GM13976 (cell line): ENCODE data around the gene FBXO34.
A peak's percentile ranks its signal among the peaks of the same experiment; 100 is the strongest.

ENCODE experiments used
- DNase-seq: peaks from one replicate; pipeline ENCODE4 v3.0.0; 2012; ENCODE audit warnings: low spot score
- CTCF ChIP-seq: IDR thresholded peaks from 2 replicates; pipeline ENCODE4 v1.5.1; 2012; ENCODE audit warnings: borderline replicate concordance, mild to moderate bottlenecking; ENCODE audit not compliant: insufficient read depth; ENCODE audit errors: extremely low read depth, missing control alignments, control extremely low read depth
- in situ Hi-C: fragments of 300-500 bp; cut with MboI; formaldehyde crosslinking; loops from one replicate; pipeline ENCODE4 v1.12.0; 2022; ENCODE audit warnings: low sequenced_read_pairs, mixed read lengths, inconsistent platforms; ENCODE audit not compliant: unreplicated experiment

FBXO34 gene

GRCh38 chr14:55372423-55372822, 101.2 kb downstream of the FBXO34 start:
- DNase-seq: no peak
- in situ Hi-C loops: no loop called here
- no peak for TF ChIP-seq CTCF

DNA sequence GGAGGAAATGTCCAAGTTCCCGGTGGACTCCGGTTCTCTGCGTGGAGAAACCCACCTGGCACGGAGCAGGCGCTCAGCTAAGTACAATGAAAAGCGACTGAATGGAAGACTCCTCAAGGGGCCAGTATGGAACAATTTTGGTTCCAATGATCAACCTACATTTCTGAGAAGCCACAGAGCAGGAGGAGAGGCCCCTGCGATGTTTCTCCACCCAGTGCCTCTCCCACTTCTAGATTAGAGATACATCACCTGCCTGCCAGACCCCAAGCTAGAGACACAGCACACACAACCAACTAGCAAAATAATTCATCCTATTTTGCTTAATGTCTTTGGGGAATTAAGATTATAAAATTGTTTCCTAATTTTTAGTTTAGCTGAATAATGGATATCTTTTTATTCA, 101.6 kb downstream of the FBXO34 start:
- DNase-seq: no peak
- no peak for TF ChIP-seq CTCF
- in situ Hi-C loops: no loop called here

DNA sequence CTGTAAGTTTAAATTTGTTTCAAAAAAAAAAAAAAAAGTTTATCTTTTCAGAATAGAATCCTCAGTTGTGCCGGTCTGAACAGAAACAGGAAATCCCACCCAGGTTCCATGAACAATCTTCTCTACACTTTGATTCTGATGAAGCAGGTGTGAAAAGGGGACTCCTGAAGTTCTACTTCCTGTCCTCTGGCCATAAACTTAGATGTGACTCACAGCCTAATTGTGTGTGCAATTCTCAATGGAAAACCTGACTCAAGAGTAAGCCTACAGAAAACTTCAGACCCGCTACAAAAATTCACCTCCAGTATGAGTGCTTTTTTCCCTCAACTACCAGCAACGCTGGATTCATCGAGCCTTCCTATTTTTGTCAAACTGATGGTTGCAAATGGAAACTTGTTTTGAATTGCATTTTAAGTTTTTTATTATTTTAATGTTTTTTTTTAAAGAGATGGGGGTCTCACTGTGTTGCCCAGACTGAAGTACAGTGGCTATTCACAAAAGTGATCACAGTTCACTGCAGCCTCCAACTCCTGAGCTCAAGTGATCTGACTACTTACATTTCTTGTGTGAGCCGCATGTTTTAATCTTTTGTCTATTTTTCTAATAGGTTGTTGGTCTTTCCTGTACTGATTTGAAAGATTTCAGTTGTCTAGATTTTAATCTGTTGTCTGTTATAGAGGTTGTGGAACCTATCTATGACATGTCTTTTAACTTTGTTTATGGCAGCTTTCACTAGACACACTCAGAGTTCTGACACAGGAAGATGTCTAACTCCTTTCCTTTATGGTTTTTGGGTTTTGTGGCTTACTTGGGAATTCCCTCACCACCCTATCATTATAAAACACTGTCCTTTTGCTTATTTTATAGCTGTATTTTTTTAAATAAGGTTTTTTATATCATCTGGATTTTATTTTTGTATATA, 102.8 kb downstream of the FBXO34 start:
- in situ Hi-C loops: no loop called here

DNA sequence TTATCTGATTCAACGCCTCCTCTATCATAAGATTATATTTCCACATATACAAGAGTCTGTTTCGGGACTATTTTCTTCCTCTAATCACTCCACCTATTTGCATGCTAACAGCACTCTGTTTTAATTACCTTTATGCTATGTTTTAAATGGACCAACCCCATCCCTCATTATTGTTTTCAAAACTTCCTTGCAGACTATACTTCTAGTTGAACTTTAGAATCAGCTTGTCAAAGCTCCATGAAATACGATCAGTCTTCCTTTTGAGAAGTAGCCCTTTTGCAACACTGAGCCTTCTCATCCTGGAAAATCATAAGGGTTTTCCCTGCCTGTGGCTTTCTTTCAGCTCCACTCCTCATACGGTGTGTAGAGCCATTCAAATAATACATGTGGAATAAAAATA, 103.5 kb downstream of the FBXO34 start:
- DNase-seq: no peak
- in situ Hi-C loops: no loop called here
- TF ChIP-seq CTCF: no peak

More for the DNA sequence above, 102.8 kb downstream of the FBXO34 start:
- TF ChIP-seq CTCF: no peak
- peak; percentile 71 for DNase-seq

DNA sequence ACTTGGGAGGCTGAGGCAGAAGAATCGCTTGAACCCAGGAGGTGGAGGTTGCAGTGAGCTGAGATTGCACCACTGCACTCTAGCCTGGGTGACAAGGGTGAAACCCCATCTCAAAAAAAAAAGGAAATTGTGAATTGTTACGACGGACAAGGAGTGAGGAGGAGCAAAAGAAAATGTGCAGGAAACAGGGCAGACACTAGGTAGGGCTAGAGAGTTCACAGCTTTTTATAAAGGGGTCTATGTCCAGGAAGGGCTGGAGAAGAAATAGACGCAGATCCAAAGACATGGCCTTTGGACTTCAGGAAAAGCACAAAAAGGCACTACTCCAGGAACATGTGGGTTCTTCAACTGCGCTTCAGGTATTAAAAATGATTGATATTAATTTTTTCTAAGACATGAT, 106.0 kb downstream of the FBXO34 start:
- no peak for DNase-seq
- TF ChIP-seq CTCF: no peak
- in situ Hi-C loops: no loop called here

DNA sequence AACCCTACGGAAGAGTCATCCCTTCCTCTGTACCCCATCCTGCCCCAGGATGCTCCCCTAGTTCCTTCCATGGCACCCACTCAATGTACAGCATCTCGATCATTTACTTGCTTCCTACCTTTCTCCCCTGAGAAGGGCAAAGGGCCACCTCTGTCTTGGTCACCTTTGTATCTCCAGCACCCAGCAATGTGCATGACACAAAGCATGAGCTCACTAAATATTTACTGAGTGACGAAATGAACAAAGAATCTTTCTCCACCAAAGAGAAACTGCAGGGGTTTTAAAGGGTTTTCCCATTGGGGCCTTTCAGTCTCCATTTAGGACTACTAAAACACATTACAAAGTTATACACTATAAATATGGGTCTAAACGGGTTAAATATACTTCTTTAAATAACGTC, 109.8 kb downstream of the FBXO34 start:
- TF ChIP-seq CTCF: no peak
- DNase-seq: no peak
- in situ Hi-C loops: no loop called here
